GM12872 (cell line): ENCODE results near the gene SERPINA7.

ENCODE experiments used
- TF ChIP-seq, protein P1 (sequence below): IDR thresholded peaks from 3 replicates; pipeline ENCODE4 v1.5.1; 2011; ENCODE audit warnings: low read depth, mild to moderate bottlenecking, low read length, moderate library complexity; ENCODE audit not compliant: insufficient read depth

SERPINA7 gene

DNA sequence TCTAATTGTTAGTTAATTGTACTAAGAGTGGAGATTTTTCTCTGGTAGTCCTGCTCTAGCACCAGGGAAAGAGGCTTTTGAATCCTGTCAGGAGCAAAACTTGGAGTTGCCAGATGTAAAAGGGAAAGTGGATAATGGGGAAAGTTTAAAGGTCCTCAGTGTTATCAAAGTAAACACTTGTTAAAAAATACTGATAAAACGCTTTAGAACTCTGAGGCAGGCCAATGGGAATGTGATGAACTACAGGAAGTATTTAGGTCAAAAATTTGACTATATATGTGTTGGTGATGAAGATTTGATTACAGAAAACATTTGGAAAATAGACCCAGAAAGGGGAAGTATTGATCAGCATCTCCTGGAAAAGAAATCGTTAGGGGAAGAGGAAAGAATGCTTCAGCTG lies 32.8 kb downstream of the SERPINA7 start:
- TF ChIP-seq, protein P1, sequence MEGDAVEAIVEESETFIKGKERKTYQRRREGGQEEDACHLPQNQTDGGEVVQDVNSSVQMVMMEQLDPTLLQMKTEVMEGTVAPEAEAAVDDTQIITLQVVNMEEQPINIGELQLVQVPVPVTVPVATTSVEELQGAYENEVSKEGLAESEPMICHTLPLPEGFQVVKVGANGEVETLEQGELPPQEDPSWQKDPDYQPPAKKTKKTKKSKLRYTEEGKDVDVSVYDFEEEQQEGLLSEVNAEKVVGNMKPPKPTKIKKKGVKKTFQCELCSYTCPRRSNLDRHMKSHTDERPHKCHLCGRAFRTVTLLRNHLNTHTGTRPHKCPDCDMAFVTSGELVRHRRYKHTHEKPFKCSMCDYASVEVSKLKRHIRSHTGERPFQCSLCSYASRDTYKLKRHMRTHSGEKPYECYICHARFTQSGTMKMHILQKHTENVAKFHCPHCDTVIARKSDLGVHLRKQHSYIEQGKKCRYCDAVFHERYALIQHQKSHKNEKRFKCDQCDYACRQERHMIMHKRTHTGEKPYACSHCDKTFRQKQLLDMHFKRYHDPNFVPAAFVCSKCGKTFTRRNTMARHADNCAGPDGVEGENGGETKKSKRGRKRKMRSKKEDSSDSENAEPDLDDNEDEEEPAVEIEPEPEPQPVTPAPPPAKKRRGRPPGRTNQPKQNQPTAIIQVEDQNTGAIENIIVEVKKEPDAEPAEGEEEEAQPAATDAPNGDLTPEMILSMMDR = no peak

DNA sequence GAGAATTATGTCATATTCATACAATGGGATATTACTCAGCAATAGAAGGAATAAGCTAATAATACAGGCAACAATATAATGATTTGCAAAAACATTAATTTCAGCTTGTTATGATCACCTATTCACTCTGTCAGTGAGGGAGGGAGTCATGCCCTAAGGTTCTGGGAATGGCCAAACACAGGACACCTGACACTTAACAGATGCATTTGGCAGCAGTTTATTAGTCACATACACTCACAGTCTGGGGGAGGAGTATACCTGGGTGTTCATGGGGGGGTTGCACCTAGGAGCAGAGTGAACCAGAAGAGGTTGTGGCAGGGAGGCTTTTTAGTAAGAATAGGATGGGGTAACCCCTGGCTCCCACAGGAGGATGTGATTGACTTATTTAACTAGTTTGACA lies 38.3 kb downstream of the SERPINA7 start:
- TF ChIP-seq, protein P1 = no peak

GRCh38 chrX:105999294-105999693 lies 39.2 kb downstream of the SERPINA7 start:
- TF ChIP-seq, protein P1 = no peak
